Measurements from ENCODE around the gene GNA12. TPM values are rescaled to one million over a fixed set of nuclear protein-coding genes. Genes with fewer than 3 reads are reported as not detected.
A peak's percentile ranks its signal among the peaks of the same experiment; 100 is the strongest.

Gene GNA12
- total RNA-seq, 6 experiments from 2014 or later: 10.3 to 32.1 (median 14.1) TPM

DNA sequence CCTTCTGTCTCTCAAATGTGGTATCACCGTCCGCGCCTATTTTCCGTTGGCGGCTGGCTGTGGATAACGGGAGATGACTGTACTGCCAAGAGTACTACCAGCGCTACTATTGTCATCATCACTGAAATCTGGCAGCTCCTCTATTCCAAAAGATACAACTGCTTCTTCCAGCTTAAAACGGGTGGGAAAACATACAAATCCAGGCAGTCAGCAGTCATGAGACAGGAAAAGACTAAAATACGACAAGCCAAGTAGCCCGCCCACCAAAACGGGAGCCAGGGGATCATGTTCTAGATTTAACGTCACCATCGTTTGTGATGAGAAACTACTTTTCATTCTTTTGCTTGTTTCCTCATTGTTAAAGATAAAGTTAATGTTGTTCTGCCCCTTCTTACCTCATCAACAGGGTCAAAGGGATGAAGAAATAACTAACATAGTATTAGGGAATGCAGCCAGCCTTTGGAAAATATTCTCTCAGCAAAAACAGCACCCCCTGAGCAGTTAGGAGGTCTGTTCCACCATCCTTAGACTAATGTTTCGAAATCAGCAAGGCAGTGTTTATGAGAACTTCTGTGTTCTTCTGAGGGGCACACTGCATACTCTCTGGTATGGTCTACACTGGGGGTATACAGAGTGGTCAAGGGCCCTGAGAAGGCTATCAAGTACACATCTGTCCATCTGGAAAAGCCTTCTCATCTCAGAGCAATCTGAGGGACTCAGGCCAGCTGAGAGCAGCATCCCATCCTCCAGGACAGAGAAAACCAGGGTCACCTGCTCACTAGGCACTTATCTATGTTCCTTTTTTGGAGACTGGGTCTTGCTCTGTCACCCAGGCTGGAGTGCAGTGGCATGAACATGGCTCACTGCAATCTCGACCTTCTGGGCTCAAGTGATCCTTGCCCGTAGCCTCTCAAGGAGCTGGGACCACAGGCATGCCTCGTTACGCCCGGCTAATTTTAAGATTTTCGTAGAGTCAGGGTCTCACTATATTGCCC, 47.5 kb downstream of the GNA12 start:
- Histone ChIP-seq H3K9me3 (no peaks in the 10 kb centered on the region), H3K4me3 (no peak overlapping the region), H3K27me3 (no peaks in the 10 kb centered on the region), H3K27ac (peak overlapping the region; percentile 18 to 64 (median 44)), H3K36me3 (peaks cover 0 to 6% (median 4%) of the 10 kb centered on the region in 4 donors), H3K4me1 (peaks cover 0 to 2% (median 0%) of the 10 kb centered on the region in 4 donors)
- peak in 1 of 3 donors; percentile 45 for DNase-seq
- 57% methylated on average over 17 of the region's 20 CpGs for WGBS (ENCODE audit: insufficient coverage, low coverage, low lambda C conversion rate, missing lambda C conversion rate)
- ATAC-seq: peak; percentile 56 to 75 (median 65)
- TF ChIP-seq, protein P1, sequence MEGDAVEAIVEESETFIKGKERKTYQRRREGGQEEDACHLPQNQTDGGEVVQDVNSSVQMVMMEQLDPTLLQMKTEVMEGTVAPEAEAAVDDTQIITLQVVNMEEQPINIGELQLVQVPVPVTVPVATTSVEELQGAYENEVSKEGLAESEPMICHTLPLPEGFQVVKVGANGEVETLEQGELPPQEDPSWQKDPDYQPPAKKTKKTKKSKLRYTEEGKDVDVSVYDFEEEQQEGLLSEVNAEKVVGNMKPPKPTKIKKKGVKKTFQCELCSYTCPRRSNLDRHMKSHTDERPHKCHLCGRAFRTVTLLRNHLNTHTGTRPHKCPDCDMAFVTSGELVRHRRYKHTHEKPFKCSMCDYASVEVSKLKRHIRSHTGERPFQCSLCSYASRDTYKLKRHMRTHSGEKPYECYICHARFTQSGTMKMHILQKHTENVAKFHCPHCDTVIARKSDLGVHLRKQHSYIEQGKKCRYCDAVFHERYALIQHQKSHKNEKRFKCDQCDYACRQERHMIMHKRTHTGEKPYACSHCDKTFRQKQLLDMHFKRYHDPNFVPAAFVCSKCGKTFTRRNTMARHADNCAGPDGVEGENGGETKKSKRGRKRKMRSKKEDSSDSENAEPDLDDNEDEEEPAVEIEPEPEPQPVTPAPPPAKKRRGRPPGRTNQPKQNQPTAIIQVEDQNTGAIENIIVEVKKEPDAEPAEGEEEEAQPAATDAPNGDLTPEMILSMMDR (IDR thresholded peaks at IDR 0.05): no peak
- no peak for TF ChIP-seq POLR2A (IDR thresholded peaks at IDR 0.05)
- intact Hi-C loops (cut with DNase I): no loop called here

DNA sequence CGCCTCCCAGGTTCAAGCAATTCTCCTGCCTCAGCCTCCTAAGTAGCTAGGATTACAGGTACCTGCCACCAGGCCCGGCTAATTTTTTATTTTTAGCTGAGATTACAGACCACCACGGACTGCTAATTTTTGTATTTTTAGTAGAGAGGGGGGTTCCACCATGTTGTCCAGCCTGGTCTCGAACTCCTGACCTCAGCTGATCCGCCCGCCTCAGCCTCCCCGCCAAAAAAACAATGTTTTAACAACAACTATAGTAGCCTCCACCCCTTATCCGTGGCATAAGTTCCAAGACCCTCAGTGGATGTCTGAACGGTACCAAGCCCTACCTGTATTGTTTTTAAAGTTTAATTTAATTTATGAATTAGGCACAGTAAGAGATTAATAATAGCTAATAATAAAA, 48.2 kb downstream of the GNA12 start:
- Histone ChIP-seq H3K36me3 (peaks cover 0 to 6% (median 4%) of the 10 kb centered on the region in 4 donors), H3K9me3 (no peaks in the 10 kb centered on the region), H3K4me3 (no peak overlapping the region), H3K4me1 (no peaks in the 10 kb centered on the region), H3K27ac (peak overlapping the region; percentile 18 to 51 (median 44)), H3K27me3 (no peaks in the 10 kb centered on the region)
- intact Hi-C loops (cut with DNase I): no loop called here
- ATAC-seq: no peak
- 84% methylated on average over 9 of the region's 9 CpGs for WGBS (ENCODE audit: insufficient coverage, low coverage, low lambda C conversion rate, missing lambda C conversion rate)
- no peak for TF ChIP-seq POLR2A (IDR thresholded peaks at IDR 0.05)
- TF ChIP-seq, protein P1 (IDR thresholded peaks at IDR 0.05): no peak
- no peak for DNase-seq

DNA sequence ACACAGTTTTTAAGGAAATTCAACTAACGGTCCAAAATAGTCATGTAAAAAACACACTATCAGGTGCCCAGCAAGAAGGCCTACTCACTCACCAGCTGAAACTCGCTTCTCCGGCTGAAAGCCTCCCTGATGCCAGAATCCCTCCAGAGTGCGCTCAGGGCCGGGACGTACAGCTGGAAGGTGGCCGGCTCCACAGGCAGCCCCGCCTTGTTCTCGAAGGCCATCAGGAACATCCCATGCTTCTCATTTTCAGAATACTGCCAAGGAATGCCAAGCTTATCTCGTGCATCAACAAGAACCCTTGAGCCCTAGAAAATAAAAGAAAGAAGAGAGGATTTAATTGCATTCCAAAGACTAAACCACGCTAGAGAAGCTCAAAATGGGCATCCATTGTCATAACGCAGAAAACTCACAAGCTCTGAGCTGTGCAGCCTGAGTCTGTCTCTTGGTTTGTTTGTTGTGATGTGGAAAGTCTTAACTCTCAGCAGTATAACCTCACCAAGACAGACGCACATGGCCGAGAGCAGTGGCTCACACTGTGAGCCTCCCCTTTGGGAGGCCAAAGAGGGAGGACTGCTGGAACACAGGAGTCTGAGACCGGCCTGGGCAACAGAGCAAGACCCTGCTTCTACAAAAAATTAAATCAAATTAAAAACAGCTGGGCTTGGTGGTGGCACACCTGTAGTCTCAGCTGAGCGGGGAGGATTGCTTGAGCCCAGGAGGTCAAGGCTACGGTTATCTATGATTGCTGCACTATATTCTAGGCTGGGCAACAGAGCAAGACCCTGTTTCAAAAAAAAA, 49.1 kb downstream of the GNA12 start:
- Histone ChIP-seq H3K27me3 (no peaks in the 10 kb centered on the region), H3K36me3 (peaks cover 0 to 6% (median 4%) of the 10 kb centered on the region in 4 donors), H3K4me3 (no peak overlapping the region), H3K9me3 (no peaks in the 10 kb centered on the region), H3K4me1 (no peaks in the 10 kb centered on the region), H3K27ac (no peak overlapping the region)
- intact Hi-C loops (cut with DNase I): no loop called here
- peak in 1 of 3 donors; percentile 32 for DNase-seq
- no peak for TF ChIP-seq POLR2A (IDR thresholded peaks at IDR 0.05)
- 93% methylated on average over 11 of the region's 17 CpGs for WGBS (ENCODE audit: insufficient coverage, low coverage, low lambda C conversion rate, missing lambda C conversion rate)
- ATAC-seq: no peak

DNA sequence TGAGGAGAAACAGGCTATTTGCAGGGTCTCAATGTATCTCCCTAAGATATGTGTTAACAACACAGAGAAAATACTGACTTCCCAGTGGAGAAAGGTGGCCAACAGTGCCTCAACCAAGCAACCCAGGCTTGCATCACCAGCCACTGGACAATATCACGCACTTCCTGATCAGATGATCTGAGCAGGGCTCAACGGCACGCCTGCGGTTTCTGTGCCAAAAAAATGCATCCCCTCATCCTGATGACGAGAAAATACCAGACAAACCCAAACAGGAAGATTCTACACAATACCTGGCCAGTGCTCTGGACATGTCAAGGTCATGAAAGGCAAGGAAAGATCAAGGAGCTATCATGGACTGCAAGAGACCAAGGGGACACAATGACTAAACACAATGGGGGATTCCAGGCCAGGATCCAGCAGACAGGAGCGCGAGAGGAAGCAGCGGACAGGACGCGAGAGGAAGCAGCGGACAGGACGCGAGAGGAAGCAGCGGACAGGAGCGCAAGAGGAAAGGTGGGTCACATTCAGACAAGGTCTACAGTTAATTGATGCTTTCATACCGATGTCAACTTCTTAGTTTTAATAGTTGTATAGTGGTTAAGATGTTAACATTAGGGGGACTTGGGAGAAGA, 51.1 kb downstream of the GNA12 start:
- intact Hi-C loops (cut with DNase I): no loop called here
- DNase-seq: no peak
- Histone ChIP-seq H3K4me1 (no peaks in the 10 kb centered on the region), H3K27ac (no peak overlapping the region), H3K4me3 (no peak overlapping the region), H3K36me3 (peaks cover 0 to 6% (median 4%) of the 10 kb centered on the region in 4 donors), H3K9me3 (no peaks in the 10 kb centered on the region), H3K27me3 (no peaks in the 10 kb centered on the region)
- no peak for TF ChIP-seq POLR2A (IDR thresholded peaks at IDR 0.05)
- TF ChIP-seq, protein P1 (IDR thresholded peaks at IDR 0.05): no peak
- ATAC-seq: peak in 2 of 4 donors; percentile 19 to 32
- 60% methylated on average over 16 of the region's 16 CpGs for WGBS (ENCODE audit: insufficient coverage, low coverage, low lambda C conversion rate, missing lambda C conversion rate)

Measured in right lobe of liver (tissue), 6 donors.